Left forelimb (tissue), 1 donor: ENCODE data around the gene CCND2.

Experiments used
- DNase-seq: peaks from one replicate; pipeline ENCODE4 v3.0.0-alpha.2; 2018; ENCODE audit warnings: low spot score

Gene CCND2

GRCh38 chr12:4289998-4290790 lies 16.6 kb downstream of the CCND2 start:
- no peak for DNase-seq

- no peak for DNase-seq
Observed at GRCh38 chr12:4292341-4293073, 18.9 kb downstream of the CCND2 start.

- no peak for DNase-seq
Observed at GRCh38 chr12:4293299-4293965, 19.9 kb downstream of the CCND2 start.

GRCh38 chr12:4293966-4294505 lies 20.5 kb downstream of the CCND2 start:
- DNase-seq, result no peak

GRCh38 chr12:4296751-4297150 lies 23.2 kb downstream of the CCND2 start:
- no peak for DNase-seq

GRCh38 chr12:4297617-4298016 lies 24.1 kb downstream of the CCND2 start:
- DNase-seq, result no peak

GRCh38 chr12:4300883-4301282 lies 27.3 kb downstream of the CCND2 start:
- DNase-seq, result no peak

- no peak for DNase-seq
Observed at GRCh38 chr12:4301932-4302501, 28.5 kb downstream of the CCND2 start.

- no peak for DNase-seq
Observed at GRCh38 chr12:4302881-4303280, 29.3 kb downstream of the CCND2 start.

- no peak for DNase-seq
Observed at GRCh38 chr12:4303750-4304149, 30.2 kb downstream of the CCND2 start.

GRCh38 chr12:4307593-4308333 lies 34.2 kb downstream of the CCND2 start:
- peak; percentile 77 for DNase-seq

- DNase-seq, result no peak
Observed at GRCh38 chr12:4308334-4308950, 34.9 kb downstream of the CCND2 start.

- DNase-seq, result no peak
Observed at GRCh38 chr12:4311776-4312175, 38.2 kb downstream of the CCND2 start.

- DNase-seq, result no peak
Observed at GRCh38 chr12:4312251-4312650, 38.7 kb downstream of the CCND2 start.

- no peak for DNase-seq
Observed at GRCh38 chr12:4320497-4320852, 46.9 kb downstream of the CCND2 start.

- DNase-seq, result peak; percentile 94
Observed at GRCh38 chr12:4320853-4321701, 47.5 kb downstream of the CCND2 start, which contains the start of gene TIGAR. TSS of gene TIGAR (plus strand) at chr12:4321213. CDS start at chr12:4321272, 59 bp downstream.

- DNase-seq, result no peak
Observed at GRCh38 chr12:4322726-4323125, 49.2 kb downstream of the CCND2 start.
